ENCODE measurements around the gene TBC1D14. TPM values are rescaled to one million over a fixed set of nuclear protein-coding genes. Genes with fewer than 3 reads are reported as not detected.

Gene TBC1D14
- total and polyA plus RNA-seq, 10 of the 15 experiments (the other 5 are each of a cell fraction or from before 2014, with no cell fraction given): 0.87 to 39.3 (median 30.1) TPM

DNA sequence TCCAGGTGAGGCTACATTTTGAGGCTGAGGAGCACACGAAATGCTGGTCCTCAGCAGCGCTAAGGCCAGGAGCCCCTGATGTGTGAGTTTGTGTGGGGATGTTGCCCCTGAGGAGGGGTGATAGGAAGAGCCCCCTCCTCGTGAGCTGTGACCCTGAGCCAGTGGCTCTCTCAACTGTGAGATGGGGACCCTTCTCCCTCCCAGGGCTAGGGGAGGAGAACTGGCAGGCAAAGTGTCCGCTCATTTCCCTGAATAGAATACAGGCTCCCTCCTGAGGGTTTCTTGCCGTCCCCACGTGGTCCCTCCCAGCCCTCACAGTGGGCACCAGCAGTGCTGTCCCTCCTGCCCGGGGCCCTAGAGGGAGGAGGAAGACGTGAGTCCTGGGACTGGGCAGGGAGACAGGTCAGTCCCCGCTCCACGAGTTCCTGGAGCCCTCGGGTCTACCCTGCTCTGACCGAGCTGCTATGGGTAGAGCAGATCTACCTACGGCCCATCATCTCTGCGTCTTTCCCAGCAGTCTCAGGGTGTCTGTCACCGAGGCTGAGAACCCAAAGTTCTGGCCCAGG lies 21.0 kb upstream of the TBC1D14 start:
- DNase-seq (ENCODE audit: low read depth, low spot score) (no peak), ATAC-seq (no peak), FAIRE-seq (no peak)
- Histone ChIP-seq H3K9ac (ENCODE audit: control insufficient read depth, insufficient read depth, low read length) (no peak overlapping the region), H3K27ac (ENCODE audit: control insufficient read depth, insufficient read depth) (no peak overlapping the region), H2AFZ (ENCODE audit: control insufficient read depth, low read depth, low read length) (no peak overlapping the region), H3K79me2 (ENCODE audit: control insufficient read depth, insufficient read depth, low read length) (no peaks in the 10 kb centered on the region), H3K27me3 (replicated peaks in 1 of 2; ENCODE audit: control insufficient read depth in 2 of 2, insufficient read depth in 2 of 2, low read length in 1 of 2) (no peaks in the 10 kb centered on the region), H3K4me2 (ENCODE audit: control insufficient read depth, insufficient read depth) (no peak overlapping the region), H3K36me3 (ENCODE audit: control insufficient read depth in 2 of 2, insufficient read depth in 2 of 2, low read length in 1 of 2) (no peaks in the 10 kb centered on the region; a peak in 1 of 4 replicates), H3K4me1 (ENCODE audit: control insufficient read depth, insufficient read depth, low read length) (peaks cover 11% of the 10 kb centered on the region), H3K9me3 (replicated peaks; ENCODE audit: control insufficient read depth, insufficient read depth, low read length) (peaks cover 9% of the 10 kb centered on the region; the same call in 1 of the 3 replicates), H4K20me1 (ENCODE audit: control insufficient read depth, insufficient read depth) (no peaks in the 10 kb centered on the region), H3K4me3 (no peak overlapping the region)
- BruUV-seq (replicated peaks): no TSS peak
- ChIA-PET RAD21 (ENCODE audit: unreplicated experiment) (no interaction called here), POLR2A (no interaction called here), SMC1A (ENCODE audit: uncharacterized antibody, unreplicated experiment) (no interaction called here), CTCF (interaction anchor here (1.7 to 6.6 kb wide), 2 partner anchors 110 to 171 kb away, joined by 3 to 64 read pairs; partner anchors contain the start of gene BLOC1S4)
- whole genome bisulfite sequencing (ENCODE audit: insufficient coverage, insufficient replicate concordance, low lambda C conversion rate, missing lambda C conversion rate): 69% methylated on average over 12 of the region's 15 CpGs
- intact Hi-C loops (cut with micrococcal nuclease; ENCODE audit: unreplicated experiment): no loop called here
- in situ Hi-C loops (cut with MboI): no loop called here
- no peak for TF ChIP-seq SREBF1 (IDR thresholded peaks at IDR 0.05; ENCODE audit: low read length)
- TF ChIP-seq, protein P1, sequence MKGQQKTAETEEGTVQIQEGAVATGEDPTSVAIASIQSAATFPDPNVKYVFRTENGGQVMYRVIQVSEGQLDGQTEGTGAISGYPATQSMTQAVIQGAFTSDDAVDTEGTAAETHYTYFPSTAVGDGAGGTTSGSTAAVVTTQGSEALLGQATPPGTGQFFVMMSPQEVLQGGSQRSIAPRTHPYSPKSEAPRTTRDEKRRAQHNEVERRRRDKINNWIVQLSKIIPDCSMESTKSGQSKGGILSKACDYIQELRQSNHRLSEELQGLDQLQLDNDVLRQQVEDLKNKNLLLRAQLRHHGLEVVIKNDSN (IDR thresholded peaks at IDR 0.05; ENCODE audit: borderline replicate concordance, extremely low read length, insufficient read depth, low read depth, low read length): no peak
- TF ChIP-seq, protein P2, sequence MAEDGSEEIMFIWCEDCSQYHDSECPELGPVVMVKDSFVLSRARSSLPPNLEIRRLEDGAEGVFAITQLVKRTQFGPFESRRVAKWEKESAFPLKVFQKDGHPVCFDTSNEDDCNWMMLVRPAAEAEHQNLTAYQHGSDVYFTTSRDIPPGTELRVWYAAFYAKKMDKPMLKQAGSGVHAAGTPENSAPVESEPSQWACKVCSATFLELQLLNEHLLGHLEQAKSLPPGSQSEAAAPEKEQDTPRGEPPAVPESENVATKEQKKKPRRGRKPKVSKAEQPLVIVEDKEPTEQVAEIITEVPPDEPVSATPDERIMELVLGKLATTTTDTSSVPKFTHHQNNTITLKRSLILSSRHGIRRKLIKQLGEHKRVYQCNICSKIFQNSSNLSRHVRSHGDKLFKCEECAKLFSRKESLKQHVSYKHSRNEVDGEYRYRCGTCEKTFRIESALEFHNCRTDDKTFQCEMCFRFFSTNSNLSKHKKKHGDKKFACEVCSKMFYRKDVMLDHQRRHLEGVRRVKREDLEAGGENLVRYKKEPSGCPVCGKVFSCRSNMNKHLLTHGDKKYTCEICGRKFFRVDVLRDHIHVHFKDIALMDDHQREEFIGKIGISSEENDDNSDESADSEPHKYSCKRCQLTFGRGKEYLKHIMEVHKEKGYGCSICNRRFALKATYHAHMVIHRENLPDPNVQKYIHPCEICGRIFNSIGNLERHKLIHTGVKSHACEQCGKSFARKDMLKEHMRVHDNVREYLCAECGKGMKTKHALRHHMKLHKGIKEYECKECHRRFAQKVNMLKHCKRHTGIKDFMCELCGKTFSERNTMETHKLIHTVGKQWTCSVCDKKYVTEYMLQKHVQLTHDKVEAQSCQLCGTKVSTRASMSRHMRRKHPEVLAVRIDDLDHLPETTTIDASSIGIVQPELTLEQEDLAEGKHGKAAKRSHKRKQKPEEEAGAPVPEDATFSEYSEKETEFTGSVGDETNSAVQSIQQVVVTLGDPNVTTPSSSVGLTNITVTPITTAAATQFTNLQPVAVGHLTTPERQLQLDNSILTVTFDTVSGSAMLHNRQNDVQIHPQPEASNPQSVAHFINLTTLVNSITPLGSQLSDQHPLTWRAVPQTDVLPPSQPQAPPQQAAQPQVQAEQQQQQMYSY (CRISPR knock-in tag; IDR thresholded peaks at IDR 0.05): no peak
- no peak for TF ChIP-seq NBN (IDR thresholded peaks at IDR 0.05)
- TF ChIP-seq KAT2A (conservative IDR thresholded peaks at IDR 0.05; ENCODE audit: control insufficient read depth, low read depth, low read length): no peak
- TF ChIP-seq ZBED1 (IDR thresholded peaks at IDR 0.05; ENCODE audit: borderline replicate concordance): no peak
- no peak for TF ChIP-seq TCF12 (IDR thresholded peaks at IDR 0.05; ENCODE audit: low read depth, low read length)
- no peak for TF ChIP-seq SRF (IDR thresholded peaks at IDR 0.05; ENCODE audit: low read depth in 2 of 2, low read length in 2 of 2)
- no peak for TF ChIP-seq SMARCA5 (IDR thresholded peaks at IDR 0.05)
- no peak for TF ChIP-seq TARDBP (IDR thresholded peaks at IDR 0.05; ENCODE audit: borderline replicate concordance)
- TF ChIP-seq, protein P3, sequence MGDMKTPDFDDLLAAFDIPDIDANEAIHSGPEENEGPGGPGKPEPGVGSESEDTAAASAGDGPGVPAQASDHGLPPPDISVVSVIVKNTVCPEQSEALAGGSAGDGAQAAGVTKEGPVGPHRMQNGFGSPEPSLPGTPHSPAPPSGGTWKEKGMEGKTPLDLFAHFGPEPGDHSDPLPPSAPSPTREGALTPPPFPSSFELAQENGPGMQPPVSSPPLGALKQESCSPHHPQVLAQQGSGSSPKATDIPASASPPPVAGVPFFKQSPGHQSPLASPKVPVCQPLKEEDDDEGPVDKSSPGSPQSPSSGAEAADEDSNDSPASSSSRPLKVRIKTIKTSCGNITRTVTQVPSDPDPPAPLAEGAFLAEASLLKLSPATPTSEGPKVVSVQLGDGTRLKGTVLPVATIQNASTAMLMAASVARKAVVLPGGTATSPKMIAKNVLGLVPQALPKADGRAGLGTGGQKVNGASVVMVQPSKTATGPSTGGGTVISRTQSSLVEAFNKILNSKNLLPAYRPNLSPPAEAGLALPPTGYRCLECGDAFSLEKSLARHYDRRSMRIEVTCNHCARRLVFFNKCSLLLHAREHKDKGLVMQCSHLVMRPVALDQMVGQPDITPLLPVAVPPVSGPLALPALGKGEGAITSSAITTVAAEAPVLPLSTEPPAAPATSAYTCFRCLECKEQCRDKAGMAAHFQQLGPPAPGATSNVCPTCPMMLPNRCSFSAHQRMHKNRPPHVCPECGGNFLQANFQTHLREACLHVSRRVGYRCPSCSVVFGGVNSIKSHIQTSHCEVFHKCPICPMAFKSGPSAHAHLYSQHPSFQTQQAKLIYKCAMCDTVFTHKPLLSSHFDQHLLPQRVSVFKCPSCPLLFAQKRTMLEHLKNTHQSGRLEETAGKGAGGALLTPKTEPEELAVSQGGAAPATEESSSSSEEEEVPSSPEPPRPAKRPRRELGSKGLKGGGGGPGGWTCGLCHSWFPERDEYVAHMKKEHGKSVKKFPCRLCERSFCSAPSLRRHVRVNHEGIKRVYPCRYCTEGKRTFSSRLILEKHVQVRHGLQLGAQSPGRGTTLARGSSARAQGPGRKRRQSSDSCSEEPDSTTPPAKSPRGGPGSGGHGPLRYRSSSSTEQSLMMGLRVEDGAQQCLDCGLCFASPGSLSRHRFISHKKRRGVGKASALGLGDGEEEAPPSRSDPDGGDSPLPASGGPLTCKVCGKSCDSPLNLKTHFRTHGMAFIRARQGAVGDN (IDR thresholded peaks at IDR 0.05): no peak
- no peak for TF ChIP-seq SUPT20H (IDR thresholded peaks at IDR 0.05; ENCODE audit: borderline replicate concordance, control insufficient read depth, low read depth, low read length)
- TF ChIP-seq ZZZ3 (IDR thresholded peaks at IDR 0.05; ENCODE audit: control insufficient read depth, insufficient read length, low read depth): no peak
- no peak for TF ChIP-seq RELA (IDR thresholded peaks at IDR 0.05; ENCODE audit: borderline replicate concordance, partially characterized antibody)
